Testis (tissue), 2 donors: Measurements from ENCODE around the gene NPDC1.

Experiments
- POLR2A ChIP-seq: fragments of 450-650 bp; IDR thresholded peaks from one replicate; pipeline ENCODE4 v1.6.1; 2017; ENCODE audit warnings: antibody characterized with exemption, mild to moderate bottlenecking, moderate library complexity
- TF ChIP-seq, protein P1 (sequence below), 3 experiments: fragments of 450-650 bp in 2 of 3; fragments of 200-600 bp in 1 of 3; sonication (generic) in 1 of 3; IDR thresholded peaks; one replicate each; pipeline ENCODE4 v1.5.1; 2016 to 2019; ENCODE audit warnings: antibody characterized with exemption in 3 of 3, mild to moderate bottlenecking in 2 of 3, moderate library complexity in 1 of 3

DNA sequence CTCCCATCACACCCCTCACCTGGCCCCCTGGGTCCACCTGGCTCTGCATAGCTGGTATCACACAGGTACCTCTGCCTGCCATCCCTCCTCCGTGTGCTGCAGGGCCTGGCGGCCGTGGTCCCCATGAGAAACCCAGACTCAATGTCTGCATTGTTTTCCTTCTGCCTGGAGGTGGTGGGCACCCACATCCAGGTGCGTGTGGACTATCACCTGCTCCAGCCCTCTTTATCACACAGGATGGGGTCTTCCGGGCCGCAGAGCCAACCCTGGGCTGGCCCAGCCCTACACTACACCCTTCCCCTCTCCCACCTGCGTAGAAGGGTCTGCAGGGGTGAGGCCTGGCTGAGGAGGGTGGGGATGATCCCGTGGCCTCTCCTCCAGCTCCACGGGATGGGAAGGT lies 7.1 kb downstream of the NPDC1 start:
- no peak for TF ChIP-seq POLR2A
- TF ChIP-seq, protein P1, sequence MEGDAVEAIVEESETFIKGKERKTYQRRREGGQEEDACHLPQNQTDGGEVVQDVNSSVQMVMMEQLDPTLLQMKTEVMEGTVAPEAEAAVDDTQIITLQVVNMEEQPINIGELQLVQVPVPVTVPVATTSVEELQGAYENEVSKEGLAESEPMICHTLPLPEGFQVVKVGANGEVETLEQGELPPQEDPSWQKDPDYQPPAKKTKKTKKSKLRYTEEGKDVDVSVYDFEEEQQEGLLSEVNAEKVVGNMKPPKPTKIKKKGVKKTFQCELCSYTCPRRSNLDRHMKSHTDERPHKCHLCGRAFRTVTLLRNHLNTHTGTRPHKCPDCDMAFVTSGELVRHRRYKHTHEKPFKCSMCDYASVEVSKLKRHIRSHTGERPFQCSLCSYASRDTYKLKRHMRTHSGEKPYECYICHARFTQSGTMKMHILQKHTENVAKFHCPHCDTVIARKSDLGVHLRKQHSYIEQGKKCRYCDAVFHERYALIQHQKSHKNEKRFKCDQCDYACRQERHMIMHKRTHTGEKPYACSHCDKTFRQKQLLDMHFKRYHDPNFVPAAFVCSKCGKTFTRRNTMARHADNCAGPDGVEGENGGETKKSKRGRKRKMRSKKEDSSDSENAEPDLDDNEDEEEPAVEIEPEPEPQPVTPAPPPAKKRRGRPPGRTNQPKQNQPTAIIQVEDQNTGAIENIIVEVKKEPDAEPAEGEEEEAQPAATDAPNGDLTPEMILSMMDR (IDR thresholded peaks at IDR 0.05), result no peak
